Stomach (tissue), 9 donors: ENCODE results near the gene EPB41L3. TPM values are rescaled to one million over a fixed set of nuclear protein-coding genes. Genes with fewer than 3 reads are reported as not detected.

ENCODE experiments used
- DNase-seq, 2 donors: peaks; one replicate each; pipeline versions ENCODE4 v3.0.0 to v3.0.0-alpha.2; 2013 to 2019
- H3K27ac ChIP-seq, 5 donors: fragments of 200-600 bp in 4 of 5; sonication (generic) in 4 of 5; one replicate each; pipeline ENCODE4 v1.5.1; 2013 to 2019; ENCODE audit warnings: mild to moderate bottlenecking in 1 of 5, moderate library complexity in 1 of 5
- H3K27me3 ChIP-seq, 3 donors: fragments of 200-600 bp; sonication (generic); one replicate each; pipeline ENCODE4 v1.5.1; 2017 to 2019; ENCODE audit warnings: mixed run types in 1 of 3
- H3K36me3 ChIP-seq, 4 donors: fragments of 200-600 bp; sonication (generic); 1 replicate in 3 of 4; 2 replicates in 1 of 4; pipeline ENCODE4 v1.5.1; 2016 to 2019
- H3K4me1 ChIP-seq, 4 donors: fragments of 200-600 bp; sonication (generic); one replicate each; pipeline ENCODE4 v1.5.1; 2016 to 2019
- H3K4me3 ChIP-seq, 4 donors: fragments of 200-600 bp; sonication (generic) in 3 of 4; one replicate each; pipeline ENCODE4 v1.5.1; 2016 to 2019; ENCODE audit warnings: mild to moderate bottlenecking in 1 of 4
- H3K9me3 ChIP-seq, 4 donors: fragments of 200-600 bp; sonication (generic); one replicate each; pipeline ENCODE4 v1.5.1; 2016 to 2019
- EP300 ChIP-seq: sonication (generic); formaldehyde crosslinking; IDR thresholded peaks from one replicate; pipeline ENCODE4 v1.6.1; 2017; ENCODE audit warnings: antibody characterized with exemption
- POLR2A ChIP-seq, 4 donors: fragments of 450-650 bp; IDR thresholded peaks; one replicate each; pipeline ENCODE4 v1.6.1; 2016; ENCODE audit warnings: antibody characterized with exemption in 4 of 4, control low read depth in 2 of 4, mild to moderate bottlenecking in 1 of 4, moderate library complexity in 1 of 4
- POLR2AphosphoS5 ChIP-seq, 3 donors: sonication (generic); formaldehyde crosslinking; IDR thresholded peaks; one replicate each; pipeline ENCODE4 v1.6.1; 2016; ENCODE audit warnings: antibody characterized with exemption in 3 of 3
- WGBS, 5 donors: extraction: QIAGEN DNeasy Blood & Tissue Kit in 3 of 5; methylation state at CpG; one replicate each; pipeline versions ENCODE4 v1.1.5 to v1.1.7; 2013 to 2018; 5-methylcytosine and 5-hydroxymethylcytosine counted together
- intact Hi-C: fragments of 100-400 bp; cut with DNase I; formaldehyde crosslinking; loops from one replicate; pipeline ENCODE4 v1.15.1; 2023; ENCODE audit warnings: low total_unique reads
- polyA plus RNA-seq, 3 donors: library from polyadenylated mRNA; stranded (reverse); fragments of 200-250 nt; gene quantifications; one replicate each; pipeline ENCODE4 v1.2.3, GENCODE V29; 2013
- total RNA-seq, 5 donors: library from RNA; depleted of rRNA; stranded (reverse); fragments of >200 nt; gene quantifications; one replicate each; pipeline versions ENCODE4 v1.1.0 to v1.2.3, GENCODE V29; 2014 to 2016
- TF ChIP-seq, protein P1 (sequence below), 7 experiments: fragments of 450-650 bp in 4 of 7; fragments of 200-600 bp in 3 of 7; sonication (generic) in 3 of 7; IDR thresholded peaks; one replicate each; pipeline ENCODE4 v1.5.1; 2016 to 2019; ENCODE audit warnings: antibody characterized with exemption in 7 of 7, control low read depth in 2 of 7, mild to moderate bottlenecking in 1 of 7
- donor health status: healthy with polysubstance abuse.
- donor health status: Bipolar disorder and iron deficiency.
- donor health status: healthy.

Gene EPB41L3
- total and polyA plus RNA-seq, 8 donors = 3.5 to 120 (median 11.9) TPM

- H3K27me3 ChIP-seq = no peaks in the 10 kb centered on the region
- intact Hi-C loops = no loop called here
- peak in 1 of 2 donors; percentile 35 for DNase-seq
- H3K36me3 ChIP-seq = no peaks in the 10 kb centered on the region
- no peaks in the 10 kb centered on the region for H3K9me3 ChIP-seq
- H3K4me3 ChIP-seq = peak overlapping the region in 1 of 4 donors; percentile 4
- TF ChIP-seq EP300 (no peak), POLR2A (IDR thresholded peaks at IDR 0.05) (no peak)
- TF ChIP-seq, protein P1, sequence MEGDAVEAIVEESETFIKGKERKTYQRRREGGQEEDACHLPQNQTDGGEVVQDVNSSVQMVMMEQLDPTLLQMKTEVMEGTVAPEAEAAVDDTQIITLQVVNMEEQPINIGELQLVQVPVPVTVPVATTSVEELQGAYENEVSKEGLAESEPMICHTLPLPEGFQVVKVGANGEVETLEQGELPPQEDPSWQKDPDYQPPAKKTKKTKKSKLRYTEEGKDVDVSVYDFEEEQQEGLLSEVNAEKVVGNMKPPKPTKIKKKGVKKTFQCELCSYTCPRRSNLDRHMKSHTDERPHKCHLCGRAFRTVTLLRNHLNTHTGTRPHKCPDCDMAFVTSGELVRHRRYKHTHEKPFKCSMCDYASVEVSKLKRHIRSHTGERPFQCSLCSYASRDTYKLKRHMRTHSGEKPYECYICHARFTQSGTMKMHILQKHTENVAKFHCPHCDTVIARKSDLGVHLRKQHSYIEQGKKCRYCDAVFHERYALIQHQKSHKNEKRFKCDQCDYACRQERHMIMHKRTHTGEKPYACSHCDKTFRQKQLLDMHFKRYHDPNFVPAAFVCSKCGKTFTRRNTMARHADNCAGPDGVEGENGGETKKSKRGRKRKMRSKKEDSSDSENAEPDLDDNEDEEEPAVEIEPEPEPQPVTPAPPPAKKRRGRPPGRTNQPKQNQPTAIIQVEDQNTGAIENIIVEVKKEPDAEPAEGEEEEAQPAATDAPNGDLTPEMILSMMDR (IDR thresholded peaks at IDR 0.05) = peak in 1 of 7 experiments; percentile 7
- 29 to 44% (median 33%) methylated on average over 12 to 15 of the region's 15 CpGs for WGBS, 5 donors
- H3K27ac ChIP-seq = no peak overlapping the region
- no peaks in the 10 kb centered on the region for H3K4me1 ChIP-seq
Measured at GRCh38 chr18:5456577-5457461, 87.0 kb downstream of the EPB41L3 start.

DNA sequence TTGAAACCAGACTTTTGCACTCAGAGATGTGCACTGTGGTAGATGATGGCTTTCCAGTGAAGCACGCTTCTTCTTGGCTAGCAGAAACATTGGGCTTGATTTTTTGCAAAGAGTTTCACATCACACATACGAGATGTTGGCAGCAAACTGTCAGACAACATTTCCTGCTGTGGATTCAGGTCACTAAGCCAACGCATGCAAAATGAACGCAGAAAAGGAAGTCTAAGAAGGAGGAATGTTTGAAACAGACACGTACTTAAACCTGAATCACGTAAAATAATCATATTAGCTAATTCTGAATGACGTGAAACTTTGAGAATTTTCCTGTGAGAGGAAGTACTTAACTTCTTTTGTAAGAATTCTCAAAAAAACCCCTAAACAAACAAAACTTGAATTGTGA, 88.1 kb downstream of the EPB41L3 start:
- 65 to 76% (median 71%) methylated on average over 7 of the region's 7 CpGs for WGBS, 5 donors
- H3K36me3 ChIP-seq = no peaks in the 10 kb centered on the region
- H3K4me3 ChIP-seq = no peak overlapping the region
- TF ChIP-seq EP300 (no peak), POLR2AphosphoS5 (IDR thresholded peaks at IDR 0.05) (no peak), POLR2A (IDR thresholded peaks at IDR 0.05) (no peak)
- TF ChIP-seq, protein P1 (IDR thresholded peaks at IDR 0.05) = no peak
- no peak for DNase-seq
- no peak overlapping the region for H3K27ac ChIP-seq
- no peaks in the 10 kb centered on the region for H3K27me3 ChIP-seq
- no peaks in the 10 kb centered on the region for H3K4me1 ChIP-seq
- intact Hi-C loops = no loop called here
- no peaks in the 10 kb centered on the region for H3K9me3 ChIP-seq

DNA sequence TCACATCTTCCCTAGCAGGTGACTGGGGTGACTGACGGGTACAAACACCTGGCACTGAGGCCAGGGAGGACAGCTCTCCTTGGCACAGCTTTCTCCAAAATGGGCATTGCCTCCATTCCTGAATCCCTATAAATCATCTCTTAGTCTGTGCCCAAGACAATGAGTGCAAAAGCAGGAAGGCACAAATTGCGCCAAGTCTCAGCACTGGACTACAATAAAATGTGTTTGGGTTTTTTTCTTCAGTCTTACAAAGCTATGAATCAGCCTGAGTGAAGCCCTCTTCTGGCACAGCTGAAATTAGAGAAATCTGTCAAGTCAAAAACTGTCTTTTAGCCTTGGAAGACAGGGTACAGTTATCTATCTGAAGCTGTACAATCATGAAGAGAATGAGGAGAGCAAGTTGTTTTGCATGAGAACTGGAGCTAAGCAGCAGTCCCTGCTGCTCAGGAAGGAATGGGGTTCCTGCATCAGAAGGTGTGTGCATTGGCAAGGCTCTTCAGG, 90.8 kb downstream of the EPB41L3 start:
- Histone ChIP-seq H3K4me1 (no peaks in the 10 kb centered on the region), H3K9me3 (no peaks in the 10 kb centered on the region), H3K36me3 (no peaks in the 10 kb centered on the region), H3K4me3 (no peak overlapping the region), H3K27ac (no peak overlapping the region), H3K27me3 (no peaks in the 10 kb centered on the region)
- WGBS, 5 donors = 80 to 87% (median 81%) methylated on average over 2 of the region's 2 CpGs
- TF ChIP-seq, protein P1 (IDR thresholded peaks at IDR 0.05) = no peak
- no peak for TF ChIP-seq POLR2A (IDR thresholded peaks at IDR 0.05)
- TF ChIP-seq POLR2AphosphoS5 (IDR thresholded peaks at IDR 0.05) = no peak
- TF ChIP-seq EP300 = no peak
- no peak for DNase-seq
- intact Hi-C loops = no loop called here

DNA sequence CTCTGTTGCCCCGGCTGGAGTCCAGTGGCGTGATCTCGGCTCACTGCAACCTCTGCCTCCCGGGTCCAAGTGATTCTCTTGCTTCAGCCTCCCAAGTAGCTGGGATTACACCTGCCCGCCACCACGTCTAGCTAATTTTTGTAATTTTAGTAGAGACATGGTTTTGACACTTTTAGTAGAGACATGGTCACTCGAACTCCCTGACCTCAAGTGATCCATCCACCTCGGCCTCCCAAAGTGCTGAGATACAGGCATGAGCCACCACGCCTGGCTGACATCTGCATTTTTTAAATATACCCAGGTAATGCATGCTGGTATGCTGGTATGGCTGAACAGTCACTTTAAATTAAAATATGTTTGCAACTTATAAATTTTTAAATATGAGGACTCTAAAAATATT, 91.9 kb downstream of the EPB41L3 start:
- Histone ChIP-seq H3K4me3 (no peak overlapping the region), H3K27me3 (no peaks in the 10 kb centered on the region), H3K4me1 (no peaks in the 10 kb centered on the region), H3K27ac (no peak overlapping the region), H3K9me3 (no peaks in the 10 kb centered on the region), H3K36me3 (no peaks in the 10 kb centered on the region)
- intact Hi-C loops = no loop called here
- WGBS, 5 donors = 89 to 94% (median 91%) methylated on average over 9 of the region's 9 CpGs
- DNase-seq = no peak
- TF ChIP-seq, protein P1 (IDR thresholded peaks at IDR 0.05) = no peak
- TF ChIP-seq POLR2AphosphoS5 (IDR thresholded peaks at IDR 0.05) (no peak), EP300 (no peak), POLR2A (IDR thresholded peaks at IDR 0.05) (no peak)
